ENCODE results near the gene CATSPERB. TPM values are rescaled to one million over a fixed set of nuclear protein-coding genes. Genes with fewer than 3 reads are reported as not detected.

Gene CATSPERB
- total and polyA plus RNA-seq, 9 of the 15 experiments (the other 6 are each of a cell fraction or from before 2014, with no cell fraction given), result 0.05 to 1.4 (median 0.89) TPM

- TF ChIP-seq, protein P1, sequence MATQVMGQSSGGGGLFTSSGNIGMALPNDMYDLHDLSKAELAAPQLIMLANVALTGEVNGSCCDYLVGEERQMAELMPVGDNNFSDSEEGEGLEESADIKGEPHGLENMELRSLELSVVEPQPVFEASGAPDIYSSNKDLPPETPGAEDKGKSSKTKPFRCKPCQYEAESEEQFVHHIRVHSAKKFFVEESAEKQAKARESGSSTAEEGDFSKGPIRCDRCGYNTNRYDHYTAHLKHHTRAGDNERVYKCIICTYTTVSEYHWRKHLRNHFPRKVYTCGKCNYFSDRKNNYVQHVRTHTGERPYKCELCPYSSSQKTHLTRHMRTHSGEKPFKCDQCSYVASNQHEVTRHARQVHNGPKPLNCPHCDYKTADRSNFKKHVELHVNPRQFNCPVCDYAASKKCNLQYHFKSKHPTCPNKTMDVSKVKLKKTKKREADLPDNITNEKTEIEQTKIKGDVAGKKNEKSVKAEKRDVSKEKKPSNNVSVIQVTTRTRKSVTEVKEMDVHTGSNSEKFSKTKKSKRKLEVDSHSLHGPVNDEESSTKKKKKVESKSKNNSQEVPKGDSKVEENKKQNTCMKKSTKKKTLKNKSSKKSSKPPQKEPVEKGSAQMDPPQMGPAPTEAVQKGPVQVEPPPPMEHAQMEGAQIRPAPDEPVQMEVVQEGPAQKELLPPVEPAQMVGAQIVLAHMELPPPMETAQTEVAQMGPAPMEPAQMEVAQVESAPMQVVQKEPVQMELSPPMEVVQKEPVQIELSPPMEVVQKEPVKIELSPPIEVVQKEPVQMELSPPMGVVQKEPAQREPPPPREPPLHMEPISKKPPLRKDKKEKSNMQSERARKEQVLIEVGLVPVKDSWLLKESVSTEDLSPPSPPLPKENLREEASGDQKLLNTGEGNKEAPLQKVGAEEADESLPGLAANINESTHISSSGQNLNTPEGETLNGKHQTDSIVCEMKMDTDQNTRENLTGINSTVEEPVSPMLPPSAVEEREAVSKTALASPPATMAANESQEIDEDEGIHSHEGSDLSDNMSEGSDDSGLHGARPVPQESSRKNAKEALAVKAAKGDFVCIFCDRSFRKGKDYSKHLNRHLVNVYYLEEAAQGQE (IDR thresholded peaks at IDR 0.05; ENCODE audit: borderline replicate concordance), result peak; percentile 10; the same call in 1 of the 2 replicates
- TF ChIP-seq, protein P1 (CRISPR knock-in tag; IDR thresholded peaks at IDR 0.05; ENCODE audit: low read depth), result no peak
- TF ChIP-seq MYBL2 (IDR thresholded peaks at IDR 0.05; ENCODE audit: low read depth) (no peak), MYBL2 (CRISPR knock-in tag; IDR thresholded peaks at IDR 0.05; ENCODE audit: borderline replicate concordance) (no peak)
Observed at GRCh38 chr14:91714805-91715204, 17.1 kb downstream of the CATSPERB start (continued).
